Ascending aorta (tissue), 2 donors: Measurements from ENCODE around the gene PIM3. TPM values are rescaled to one million over a fixed set of nuclear protein-coding genes. Genes with fewer than 3 reads are reported as not detected.
"Not testable (repeated sequence)": the region's sequence is repeated elsewhere in the genome, so short reads cannot be mapped to it uniquely, and the experiment has no call there.

Source experiments
- DNase-seq, 2 donors: peaks; one replicate each; pipeline ENCODE4 v3.0.0-alpha.2; 2019; ENCODE audit warnings: low spot score in 2 of 2
- H3K27ac ChIP-seq, 2 donors: fragments of 200-600 bp; sonication (generic); one replicate each; pipeline ENCODE4 v1.5.1; 2016 to 2017; ENCODE audit warnings: mild to moderate bottlenecking in 1 of 2
- H3K27me3 ChIP-seq: fragments of 200-600 bp; sonication (generic); one replicate; pipeline ENCODE4 v1.5.1; 2017
- H3K36me3 ChIP-seq, 2 donors: fragments of 200-600 bp; sonication (generic); one replicate each; pipeline ENCODE4 v1.5.1; 2016
- H3K4me1 ChIP-seq, 2 donors: fragments of 200-600 bp; sonication (generic); one replicate each; pipeline ENCODE4 v1.5.1; 2016 to 2017; ENCODE audit warnings: mild to moderate bottlenecking in 1 of 2
- H3K4me3 ChIP-seq, 2 donors: fragments of 200-600 bp; sonication (generic); one replicate each; pipeline ENCODE4 v1.5.1; 2016 to 2017; ENCODE audit warnings: mild to moderate bottlenecking in 1 of 2
- H3K9me3 ChIP-seq, 2 donors: fragments of 200-600 bp; sonication (generic); one replicate each; pipeline ENCODE4 v1.5.1; 2016
- intact Hi-C: fragments of 100-400 bp; cut with DNase I; formaldehyde crosslinking; loops from one replicate; pipeline ENCODE4 v1.15.1; 2023
- total RNA-seq: library from RNA; depleted of rRNA; stranded (reverse); fragments of >200 nt; gene quantifications from one replicate; pipeline ENCODE4 v1.1.0, GENCODE V29; 2016
- TF ChIP-seq, protein P1 (sequence below), 3 experiments: fragments of 200-600 bp in 2 of 3; fragments of 450-650 bp in 1 of 3; sonication (generic) in 2 of 3; IDR thresholded peaks; one replicate each; pipeline ENCODE4 v1.5.1; 2016 to 2019; ENCODE audit warnings: antibody characterized with exemption in 3 of 3, mild to moderate bottlenecking in 1 of 3, moderate library complexity in 1 of 3

PIM3 gene
- total RNA-seq, 1 donor from 2014 or later = 269 TPM

DNA sequence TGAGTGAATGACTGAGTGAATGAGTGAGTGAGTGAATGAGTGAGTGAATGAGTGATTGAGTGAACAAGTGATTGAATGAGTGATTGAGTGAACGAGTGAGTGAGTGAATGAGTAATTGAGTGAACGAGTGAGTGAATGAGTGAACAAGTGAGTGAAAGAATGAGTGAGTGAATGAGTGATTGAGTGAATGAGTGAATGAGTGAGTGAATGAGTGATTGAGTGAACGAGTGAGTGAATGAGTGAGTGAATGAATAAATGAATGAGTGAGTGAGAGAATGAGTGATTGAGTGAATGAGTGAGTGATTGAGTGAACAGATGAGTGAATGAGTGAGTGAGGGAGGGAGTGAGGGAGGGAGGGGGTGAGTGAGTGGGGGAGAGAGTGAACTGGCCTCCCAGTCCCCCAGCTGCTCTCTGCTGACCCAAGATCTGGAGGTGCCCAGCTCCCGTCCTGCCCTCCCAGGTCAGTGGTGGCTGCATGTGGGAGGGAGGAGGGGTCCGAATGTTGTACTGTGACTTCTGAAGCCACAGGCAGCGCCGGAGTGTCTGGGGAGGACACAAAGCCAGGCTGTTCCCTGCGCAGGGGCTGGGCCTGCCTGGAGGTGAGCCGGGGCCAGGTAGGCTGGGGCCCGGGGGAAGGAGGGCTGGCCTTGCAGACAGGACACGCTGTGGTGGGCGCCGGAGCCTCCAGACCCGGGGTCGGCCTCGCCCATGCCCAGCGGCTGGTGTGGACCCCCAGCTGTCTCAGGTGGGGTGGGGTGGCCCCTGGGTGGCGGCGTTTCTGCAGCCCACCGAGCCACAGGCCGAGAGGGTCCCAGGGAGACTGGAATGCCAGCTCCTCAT is 17.8 kb upstream of the PIM3 start:
- TF ChIP-seq, protein P1, sequence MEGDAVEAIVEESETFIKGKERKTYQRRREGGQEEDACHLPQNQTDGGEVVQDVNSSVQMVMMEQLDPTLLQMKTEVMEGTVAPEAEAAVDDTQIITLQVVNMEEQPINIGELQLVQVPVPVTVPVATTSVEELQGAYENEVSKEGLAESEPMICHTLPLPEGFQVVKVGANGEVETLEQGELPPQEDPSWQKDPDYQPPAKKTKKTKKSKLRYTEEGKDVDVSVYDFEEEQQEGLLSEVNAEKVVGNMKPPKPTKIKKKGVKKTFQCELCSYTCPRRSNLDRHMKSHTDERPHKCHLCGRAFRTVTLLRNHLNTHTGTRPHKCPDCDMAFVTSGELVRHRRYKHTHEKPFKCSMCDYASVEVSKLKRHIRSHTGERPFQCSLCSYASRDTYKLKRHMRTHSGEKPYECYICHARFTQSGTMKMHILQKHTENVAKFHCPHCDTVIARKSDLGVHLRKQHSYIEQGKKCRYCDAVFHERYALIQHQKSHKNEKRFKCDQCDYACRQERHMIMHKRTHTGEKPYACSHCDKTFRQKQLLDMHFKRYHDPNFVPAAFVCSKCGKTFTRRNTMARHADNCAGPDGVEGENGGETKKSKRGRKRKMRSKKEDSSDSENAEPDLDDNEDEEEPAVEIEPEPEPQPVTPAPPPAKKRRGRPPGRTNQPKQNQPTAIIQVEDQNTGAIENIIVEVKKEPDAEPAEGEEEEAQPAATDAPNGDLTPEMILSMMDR (IDR thresholded peaks at IDR 0.05) = no peak
- Histone ChIP-seq H3K4me1 (peaks cover 0 to under 1% of the 10 kb centered on the region in 2 donors), H3K36me3 (no peaks in the 10 kb centered on the region), H3K27ac (no peak overlapping the region), H3K9me3 (no peaks in the 10 kb centered on the region), H3K4me3 (no peak overlapping the region), H3K27me3 (no peaks in the 10 kb centered on the region)
- intact Hi-C loops = no loop called here
- no peak for DNase-seq

- intact Hi-C loops = no loop called here
- no peaks in the 10 kb centered on the region for H3K9me3 ChIP-seq
- no peak for DNase-seq
- no peaks in the 10 kb centered on the region for H3K27me3 ChIP-seq
- no peaks in the 10 kb centered on the region for H3K4me1 ChIP-seq
- H3K36me3 ChIP-seq = no peaks in the 10 kb centered on the region
- TF ChIP-seq, protein P1 (IDR thresholded peaks at IDR 0.05) = no peak
- H3K27ac ChIP-seq = no peak overlapping the region
- H3K4me3 ChIP-seq = no peak overlapping the region
Observed at GRCh38 chr22:49943405-49943765, 17.2 kb upstream of the PIM3 start.

GRCh38 chr22:49943771-49944398 is 16.7 kb upstream of the PIM3 start:
- no peaks in the 10 kb centered on the region for H3K27me3 ChIP-seq
- no peak overlapping the region for H3K27ac ChIP-seq
- intact Hi-C loops = no loop called here
- no peak overlapping the region for H3K4me3 ChIP-seq
- TF ChIP-seq, protein P1 (IDR thresholded peaks at IDR 0.05) = no peak
- no peaks in the 10 kb centered on the region for H3K4me1 ChIP-seq
- no peak for DNase-seq
- no peaks in the 10 kb centered on the region for H3K9me3 ChIP-seq
- no peaks in the 10 kb centered on the region for H3K36me3 ChIP-seq

DNA sequence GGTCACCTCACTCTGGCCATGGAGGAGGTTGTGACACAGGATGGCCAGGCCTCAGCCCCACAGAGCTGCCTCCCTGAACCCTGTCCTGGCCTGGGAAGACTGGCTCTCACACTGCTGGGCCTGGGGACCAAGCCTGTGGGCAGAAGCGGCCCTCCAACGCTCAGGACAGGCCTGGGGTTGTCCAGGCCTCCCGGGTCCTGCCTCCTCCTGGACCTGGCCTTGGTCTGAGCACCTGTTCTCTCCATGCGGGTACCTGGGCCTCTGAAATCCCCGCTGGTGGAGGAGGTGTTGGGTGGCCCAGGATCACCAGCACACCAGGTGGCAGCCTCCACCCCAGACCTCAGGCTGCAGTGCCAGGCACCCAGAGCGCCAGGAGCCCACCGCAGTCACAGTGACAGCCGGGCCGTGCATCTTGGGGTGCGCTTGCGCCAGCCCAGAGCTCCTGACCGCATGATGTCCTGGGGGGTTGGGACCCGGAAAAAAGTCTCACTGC is 16.1 kb upstream of the PIM3 start:
- H3K4me3 ChIP-seq = no peak overlapping the region
- H3K27me3 ChIP-seq = no peaks in the 10 kb centered on the region
- intact Hi-C loops = no loop called here
- no peak for DNase-seq
- H3K36me3 ChIP-seq = no peaks in the 10 kb centered on the region
- TF ChIP-seq, protein P1 (IDR thresholded peaks at IDR 0.05) = no peak
- no peaks in the 10 kb centered on the region for H3K4me1 ChIP-seq
- no peak overlapping the region for H3K27ac ChIP-seq
- no peaks in the 10 kb centered on the region for H3K9me3 ChIP-seq

- H3K9me3 ChIP-seq, intact Hi-C loops, H3K4me3 ChIP-seq: not testable (repeated sequence)
Observed at GRCh38 chr22:49945042-49945794, 15.4 kb upstream of the PIM3 start.

More at GRCh38 chr22:49945042-49945794, 15.4 kb upstream of the PIM3 start:
- H3K4me1 ChIP-seq, H3K27ac ChIP-seq, DNase-seq, H3K27me3 ChIP-seq, H3K36me3 ChIP-seq: not testable (repeated sequence)
